GM12892 (cell line): ENCODE measurements around the gene ULK4.

Experiments
- POLR2A ChIP-seq: IDR thresholded peaks from 2 replicates; pipeline ENCODE4 v1.6.1; 2011; ENCODE audit warnings: low read depth, low read length, control low read depth
- POLR2AphosphoS5 ChIP-seq: IDR thresholded peaks from 2 replicates; pipeline ENCODE4 v1.6.1; 2011; ENCODE audit warnings: low read depth, low read length, control low read depth
- TAF1 ChIP-seq: IDR thresholded peaks from 2 replicates; pipeline ENCODE4 v1.6.1; 2011; ENCODE audit warnings: low read depth, mild to moderate bottlenecking, control low read depth, low read length, borderline replicate concordance

DNA sequence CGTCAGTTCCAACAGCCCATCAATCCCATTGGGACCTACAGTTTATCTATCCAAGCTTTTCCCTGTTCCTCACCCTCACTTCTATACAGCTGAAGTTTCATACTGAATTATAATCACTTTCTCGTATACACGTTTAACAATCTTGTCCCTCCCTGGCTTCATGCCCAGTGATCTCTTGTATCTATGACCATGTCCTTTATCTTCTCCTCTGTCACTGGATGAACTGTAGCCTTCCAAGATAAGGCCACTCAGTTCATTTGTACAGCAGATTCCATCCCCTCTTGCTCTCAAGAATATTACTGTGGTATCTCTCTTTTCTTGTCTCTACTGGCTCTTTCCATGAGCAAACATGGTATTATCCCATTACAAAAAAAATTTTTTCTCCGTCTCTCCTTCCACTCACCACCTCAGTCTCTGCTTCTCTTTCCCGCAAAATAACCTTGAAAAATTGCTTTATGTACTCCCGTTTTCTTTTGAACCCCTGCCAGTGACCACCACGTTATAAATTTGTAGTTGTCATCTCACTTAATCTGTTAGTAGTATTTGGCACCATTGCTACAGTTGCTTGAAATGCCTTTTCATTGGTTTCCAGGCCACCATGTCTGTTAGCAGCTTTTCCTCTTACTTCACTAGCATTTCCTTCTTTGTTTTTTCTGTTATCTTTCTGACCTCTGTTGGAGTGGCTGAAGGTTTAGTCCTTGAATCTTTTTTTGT is 753.2 kb downstream of the ULK4 start:
- TF ChIP-seq POLR2A, result no peak
- TF ChIP-seq TAF1, result no peak
- TF ChIP-seq POLR2AphosphoS5, result no peak
